HG02973 (cell line): ENCODE measurements around the gene DENND6A.
"Not testable (repeated sequence)": the region's sequence is repeated elsewhere in the genome, so short reads cannot be mapped to it uniquely, and the experiment has no call there.

ENCODE experiments used
- ATAC-seq: cut with Tn5 transposase; IDR thresholded peaks from one replicate; pipeline ENCODE4 v1.9.1; 2021; ENCODE audit warnings: moderate library complexity; ENCODE audit not compliant: unreplicated experiment

Gene DENND6A

GRCh38 chr3:57644740-57645139 lies 48.1 kb downstream of the DENND6A start:
- ATAC-seq, result no peak

- no peak for ATAC-seq
These were observed 55.5 kb downstream of the DENND6A start for GRCh38 chr3:57637391-57637790.

GRCh38 chr3:57634259-57634658 lies 58.6 kb downstream of the DENND6A start:
- not testable (repeated sequence) for ATAC-seq

GRCh38 chr3:57627976-57628375 lies 64.9 kb downstream of the DENND6A start:
- no peak for ATAC-seq

DNA sequence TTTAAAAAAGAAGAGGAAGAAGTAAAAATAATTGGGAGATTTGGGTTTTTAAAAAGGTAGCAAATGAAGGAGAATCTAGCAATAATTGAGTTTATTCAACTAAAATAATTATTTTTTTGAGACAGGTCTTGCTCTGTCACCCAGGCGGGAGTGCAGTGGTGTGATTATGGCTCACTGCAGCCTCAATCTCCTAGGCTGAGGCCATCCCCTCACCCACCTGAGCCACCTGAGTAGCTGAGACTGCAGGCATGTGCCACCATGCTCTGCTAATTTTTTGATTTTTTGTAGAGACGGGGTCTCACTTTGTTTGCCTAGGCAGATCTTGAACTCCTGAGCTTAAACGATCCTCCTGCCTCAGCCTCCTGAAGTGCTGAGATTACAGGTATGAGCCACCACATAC lies 68.1 kb downstream of the DENND6A start:
- ATAC-seq, result no peak

DNA sequence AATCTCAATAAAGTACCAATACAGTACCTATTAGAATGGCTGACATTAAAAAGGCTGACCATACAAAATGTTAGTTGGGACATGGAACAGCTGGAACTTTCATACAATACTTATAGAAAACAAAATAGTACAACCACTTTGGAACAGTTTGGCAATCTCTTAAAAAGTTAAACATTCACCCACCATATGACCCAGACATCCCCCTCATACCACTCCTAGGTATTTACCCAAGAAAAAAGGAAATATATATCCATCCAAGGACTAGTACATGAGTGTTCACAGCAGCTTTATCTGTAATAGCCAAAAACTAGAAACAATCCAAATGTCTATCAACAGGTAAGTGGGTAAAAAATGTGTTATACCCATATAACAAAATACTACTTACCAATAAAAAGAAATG lies 70.5 kb downstream of the DENND6A start:
- ATAC-seq, result no peak

DNA sequence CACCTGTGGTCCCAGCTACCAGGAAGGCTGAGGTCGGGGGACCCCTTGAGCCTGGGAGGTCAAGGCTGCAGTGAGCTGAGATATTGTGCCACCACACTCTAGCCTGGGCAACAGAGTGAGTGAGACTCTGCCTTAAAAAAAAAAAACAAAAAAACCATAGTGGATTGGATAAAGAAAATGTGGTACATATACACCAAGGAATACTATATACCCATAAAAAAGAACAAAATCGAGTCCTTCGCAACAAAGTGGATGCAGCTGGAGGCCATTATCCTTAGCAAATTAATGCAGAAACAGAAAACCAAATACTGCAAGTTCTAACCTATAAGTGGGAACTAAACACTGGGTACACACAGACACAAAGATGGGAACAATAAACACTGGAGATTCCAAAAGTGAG lies 75.1 kb downstream of the DENND6A start:
- no peak for ATAC-seq

GRCh38 chr3:57616233-57616632 lies 76.6 kb downstream of the DENND6A start:
- ATAC-seq, result no peak

- not testable (repeated sequence) for ATAC-seq
These were observed 81.0 kb downstream of the DENND6A start for GRCh38 chr3:57611870-57612269.

DNA sequence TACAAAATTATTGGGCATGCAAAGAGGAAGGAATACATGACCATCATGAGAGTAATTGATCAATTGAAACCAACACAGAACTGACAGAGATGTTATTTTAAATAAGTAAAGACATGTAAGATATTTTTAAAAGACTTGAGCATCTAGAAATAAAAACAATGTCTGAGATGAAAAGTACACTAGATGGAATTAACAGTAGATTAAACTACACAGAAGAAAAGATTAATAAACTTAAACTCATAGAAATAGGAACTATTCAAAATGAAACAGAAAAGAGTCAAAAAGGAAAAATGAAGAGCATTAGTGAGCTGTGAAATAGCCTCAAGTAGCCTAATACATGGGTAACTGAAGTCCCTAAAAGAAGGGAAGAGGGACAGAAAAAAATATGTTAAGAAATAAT lies 87.2 kb downstream of the DENND6A start:
- no peak for ATAC-seq

- ATAC-seq, result no peak
These were observed 87.9 kb downstream of the DENND6A start for GRCh38 chr3:57604971-57605370.

- ATAC-seq, result no peak
These were observed 92.7 kb downstream of the DENND6A start for GRCh38 chr3:57600195-57600594.

DNA sequence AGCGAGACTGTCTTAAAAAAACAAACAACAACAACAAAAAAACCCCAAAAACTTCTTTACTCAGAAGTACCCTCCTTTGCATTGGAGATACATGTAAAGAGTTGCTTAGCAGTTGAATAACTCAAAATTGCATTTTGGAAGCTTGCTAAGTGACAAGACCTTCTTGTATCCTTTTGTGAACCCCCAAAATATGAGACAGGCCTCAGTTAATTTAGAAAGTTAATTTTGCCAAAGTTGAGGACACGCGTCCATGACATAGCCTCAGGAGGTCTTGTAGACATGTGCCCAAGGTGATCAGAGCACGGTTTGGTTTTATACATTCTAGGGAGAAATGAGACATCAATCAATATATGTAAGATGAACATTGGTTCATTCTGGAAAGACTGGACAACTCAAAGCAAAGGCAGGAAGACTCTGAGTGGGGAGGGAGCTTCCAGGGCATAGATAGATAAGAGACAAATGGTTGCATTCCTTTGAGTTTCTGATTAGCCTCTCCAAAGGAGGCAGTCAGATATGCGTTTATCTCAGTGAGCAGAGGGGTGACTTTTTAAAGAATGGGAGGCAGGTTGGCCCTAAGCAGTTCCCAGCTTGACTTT lies 94.0 kb downstream of the DENND6A start:
- no peak for ATAC-seq

- peak; percentile 91 for ATAC-seq
These were observed 95.6 kb downstream of the DENND6A start, which contains the start of gene ARF4 for GRCh38 chr3:57597127-57597923. Gene ARF4 (minus strand): TSS chr3:57597344. CDS start chr3:57597140, 204 bp downstream.

DNA sequence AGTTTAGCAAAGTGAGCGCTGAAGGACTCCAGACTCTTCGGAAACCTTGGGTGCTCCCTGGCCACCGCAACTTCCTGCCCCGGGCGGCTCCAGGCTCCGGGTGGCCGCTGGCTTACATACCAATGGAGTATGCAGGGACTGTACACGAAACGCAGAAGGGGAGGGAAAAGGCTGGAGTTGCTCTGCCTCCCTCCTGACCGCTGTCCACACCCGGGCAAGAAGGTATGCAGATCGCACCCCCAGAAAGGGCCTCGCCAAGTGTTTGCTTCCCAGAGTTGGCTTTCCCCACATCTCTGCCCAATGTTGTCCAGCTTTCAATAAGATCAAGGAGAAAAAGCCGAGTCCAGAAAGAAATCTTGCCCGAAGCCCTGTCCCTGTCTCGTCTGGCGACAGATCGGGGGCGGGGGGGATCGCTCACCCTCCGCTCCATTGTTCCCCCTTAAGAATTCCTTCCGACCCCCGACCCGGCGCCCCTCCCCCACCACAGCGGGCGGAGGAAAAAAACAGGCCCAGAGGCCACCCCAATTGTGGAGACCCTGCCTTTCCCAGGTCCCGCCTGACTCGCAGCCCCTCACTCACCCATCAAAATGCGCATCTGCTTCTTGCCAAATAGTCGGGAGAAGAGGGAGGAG lies 96.3 kb downstream of the DENND6A start:
- no peak for ATAC-seq

DNA sequence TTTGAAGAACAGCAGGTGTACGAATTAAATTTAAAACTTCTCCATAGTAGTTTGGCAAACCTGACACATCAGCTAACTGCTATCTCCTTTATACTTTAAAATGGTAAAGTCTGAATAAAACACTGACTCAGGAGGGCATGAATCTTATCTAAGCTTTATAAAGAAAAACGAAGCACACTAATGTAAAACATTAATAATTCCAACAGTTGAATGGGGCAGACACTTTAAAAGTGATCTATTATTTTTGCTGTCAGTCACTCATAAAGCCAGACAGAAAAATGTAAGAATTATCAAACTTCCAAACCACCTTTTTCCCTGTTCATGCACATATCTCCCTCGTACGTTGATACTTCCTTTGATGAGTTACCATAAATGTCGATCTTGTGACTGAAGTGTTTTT lies 98.3 kb downstream of the DENND6A start:
- no peak for ATAC-seq

GRCh38 chr3:57594144-57594543 lies 98.7 kb downstream of the DENND6A start:
- ATAC-seq, result no peak

GRCh38 chr3:57592306-57592705 lies 100.6 kb downstream of the DENND6A start:
- no peak for ATAC-seq

DNA sequence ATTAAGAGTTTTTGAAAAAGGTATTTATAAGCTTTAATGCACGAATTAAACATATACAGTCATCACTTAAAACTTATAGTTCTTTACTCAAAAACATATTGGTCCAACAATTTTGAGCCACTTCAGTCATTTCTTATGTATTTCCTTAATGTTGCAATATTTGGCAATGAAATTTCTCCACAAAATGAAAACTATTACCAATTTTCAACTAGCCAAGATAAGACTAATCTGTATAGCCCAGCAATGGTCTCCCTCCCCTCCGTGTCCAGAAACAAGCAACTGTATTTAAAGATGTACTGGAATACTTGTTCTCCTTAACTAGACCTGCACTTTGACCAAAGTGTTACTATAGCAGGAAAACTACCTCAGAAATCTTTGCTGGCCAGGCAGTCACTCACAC lies 105.0 kb downstream of the DENND6A start:
- no peak for ATAC-seq

GRCh38 chr3:57586778-57587177 lies 106.1 kb downstream of the DENND6A start:
- ATAC-seq, result no peak

GRCh38 chr3:57583544-57583943 lies 109.3 kb downstream of the DENND6A start:
- no peak for ATAC-seq
